ENCODE measurements around the gene PSENEN. TPM values are rescaled to one million over a fixed set of nuclear protein-coding genes. Genes with fewer than 3 reads are reported as not detected.

Gene PSENEN
- total and polyA plus RNA-seq, 2 experiments from 2014 or later, result 20.6 to 175 TPM

- Histone ChIP-seq H3F3A (replicated peaks; ENCODE audit: low read depth) (peaks cover 3% of the 10 kb centered on the region; the same call in 1 of the 2 replicates), H3K4me2 (no peak overlapping the region), H3K9me2 (ENCODE audit: insufficient read depth) (no peaks in the 10 kb centered on the region), H3K4me3 (no peak overlapping the region), H3K79me2 (replicated peaks; ENCODE audit: insufficient read depth) (peaks cover 21% of the 10 kb centered on the region), H3K27ac (ENCODE audit: low read depth) (no peak overlapping the region), H3K36me3 (ENCODE audit: insufficient read depth) (peaks cover 23% of the 10 kb centered on the region; the same call in 1 of the 2 replicates), H4K20me1 (replicated peaks; ENCODE audit: insufficient read depth) (peaks cover 11% of the 10 kb centered on the region), H2AFZ (no peak overlapping the region), H3K27me3 (ENCODE audit: insufficient read depth) (no peaks in the 10 kb centered on the region), H3K4me1 (ENCODE audit: insufficient read depth) (peaks cover 9% of the 10 kb centered on the region)
- peaks cover 24% of the 10 kb centered on the region for H3K27me3 Mint-ChIP-seq (ENCODE audit: insufficient read depth, low read depth, poor library complexity)
- ATAC-seq, result no peak
- no peak for DNase-seq (ENCODE audit: low spot score)
- 0 out of 2 replicates have a peak overlapping the region, but pooled peaks have one; percentile 18 for H3K27ac Mint-ChIP-seq
- H3K4me3 Mint-ChIP-seq, result no peak overlapping the region
- H3K9me3 Mint-ChIP-seq, result no peaks in the 10 kb centered on the region; the same call in 2 of the 3 replicates
- peaks cover 9% of the 10 kb centered on the region for H3K4me1 Mint-ChIP-seq
- peaks cover 57% of the 10 kb centered on the region for H3K36me3 Mint-ChIP-seq (ENCODE audit: low read depth)
- TF ChIP-seq, protein P1, sequence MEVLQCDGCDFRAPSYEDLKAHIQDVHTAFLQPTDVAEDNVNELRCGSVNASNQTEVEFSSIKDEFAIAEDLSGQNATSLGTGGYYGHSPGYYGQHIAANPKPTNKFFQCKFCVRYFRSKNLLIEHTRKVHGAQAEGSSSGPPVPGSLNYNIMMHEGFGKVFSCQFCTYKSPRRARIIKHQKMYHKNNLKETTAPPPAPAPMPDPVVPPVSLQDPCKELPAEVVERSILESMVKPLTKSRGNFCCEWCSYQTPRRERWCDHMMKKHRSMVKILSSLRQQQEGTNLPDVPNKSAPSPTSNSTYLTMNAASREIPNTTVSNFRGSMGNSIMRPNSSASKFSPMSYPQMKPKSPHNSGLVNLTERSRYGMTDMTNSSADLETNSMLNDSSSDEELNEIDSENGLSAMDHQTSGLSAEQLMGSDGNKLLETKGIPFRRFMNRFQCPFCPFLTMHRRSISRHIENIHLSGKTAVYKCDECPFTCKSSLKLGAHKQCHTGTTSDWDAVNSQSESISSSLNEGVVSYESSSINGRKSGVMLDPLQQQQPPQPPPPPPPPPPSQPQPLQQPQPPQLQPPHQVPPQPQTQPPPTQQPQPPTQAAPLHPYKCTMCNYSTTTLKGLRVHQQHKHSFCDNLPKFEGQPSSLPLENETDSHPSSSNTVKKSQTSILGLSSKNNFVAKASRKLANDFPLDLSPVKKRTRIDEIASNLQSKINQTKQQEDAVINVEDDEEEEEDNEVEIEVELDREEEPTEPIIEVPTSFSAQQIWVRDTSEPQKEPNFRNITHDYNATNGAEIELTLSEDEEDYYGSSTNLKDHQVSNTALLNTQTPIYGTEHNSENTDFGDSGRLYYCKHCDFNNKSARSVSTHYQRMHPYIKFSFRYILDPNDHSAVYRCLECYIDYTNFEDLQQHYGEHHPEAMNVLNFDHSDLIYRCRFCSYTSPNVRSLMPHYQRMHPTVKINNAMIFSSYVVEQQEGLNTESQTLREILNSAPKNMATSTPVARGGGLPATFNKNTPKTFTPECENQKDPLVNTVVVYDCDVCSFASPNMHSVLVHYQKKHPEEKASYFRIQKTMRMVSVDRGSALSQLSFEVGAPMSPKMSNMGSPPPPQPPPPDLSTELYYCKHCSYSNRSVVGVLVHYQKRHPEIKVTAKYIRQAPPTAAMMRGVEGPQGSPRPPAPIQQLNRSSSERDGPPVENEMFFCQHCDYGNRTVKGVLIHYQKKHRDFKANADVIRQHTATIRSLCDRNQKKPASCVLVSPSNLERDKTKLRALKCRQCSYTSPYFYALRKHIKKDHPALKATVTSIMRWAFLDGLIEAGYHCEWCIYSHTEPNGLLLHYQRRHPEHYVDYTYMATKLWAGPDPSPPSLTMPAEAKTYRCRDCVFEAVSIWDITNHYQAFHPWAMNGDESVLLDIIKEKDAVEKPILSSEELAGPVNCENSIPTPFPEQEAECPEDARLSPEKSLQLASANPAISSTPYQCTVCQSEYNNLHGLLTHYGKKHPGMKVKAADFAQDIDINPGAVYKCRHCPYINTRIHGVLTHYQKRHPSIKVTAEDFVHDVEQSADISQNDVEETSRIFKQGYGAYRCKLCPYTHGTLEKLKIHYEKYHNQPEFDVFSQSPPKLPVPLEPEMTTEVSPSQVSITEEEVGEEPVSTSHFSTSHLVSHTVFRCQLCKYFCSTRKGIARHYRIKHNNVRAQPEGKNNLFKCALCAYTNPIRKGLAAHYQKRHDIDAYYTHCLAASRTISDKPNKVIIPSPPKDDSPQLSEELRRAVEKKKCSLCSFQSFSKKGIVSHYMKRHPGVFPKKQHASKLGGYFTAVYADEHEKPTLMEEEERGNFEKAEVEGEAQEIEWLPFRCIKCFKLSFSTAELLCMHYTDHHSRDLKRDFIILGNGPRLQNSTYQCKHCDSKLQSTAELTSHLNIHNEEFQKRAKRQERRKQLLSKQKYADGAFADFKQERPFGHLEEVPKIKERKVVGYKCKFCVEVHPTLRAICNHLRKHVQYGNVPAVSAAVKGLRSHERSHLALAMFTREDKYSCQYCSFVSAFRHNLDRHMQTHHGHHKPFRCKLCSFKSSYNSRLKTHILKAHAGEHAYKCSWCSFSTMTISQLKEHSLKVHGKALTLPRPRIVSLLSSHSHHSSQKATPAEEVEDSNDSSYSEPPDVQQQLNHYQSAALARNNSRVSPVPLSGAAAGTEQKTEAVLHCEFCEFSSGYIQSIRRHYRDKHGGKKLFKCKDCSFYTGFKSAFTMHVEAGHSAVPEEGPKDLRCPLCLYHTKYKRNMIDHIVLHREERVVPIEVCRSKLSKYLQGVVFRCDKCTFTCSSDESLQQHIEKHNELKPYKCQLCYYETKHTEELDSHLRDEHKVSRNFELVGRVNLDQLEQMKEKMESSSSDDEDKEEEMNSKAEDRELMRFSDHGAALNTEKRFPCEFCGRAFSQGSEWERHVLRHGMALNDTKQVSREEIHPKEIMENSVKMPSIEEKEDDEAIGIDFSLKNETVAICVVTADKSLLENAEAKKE (CRISPR knock-in tag; IDR thresholded peaks at IDR 0.05), result no peak
- TF ChIP-seq JUNB (IDR thresholded peaks at IDR 0.05; ENCODE audit: unreplicated experiment) (no peak), ZNF331 (CRISPR knock-in tag; IDR thresholded peaks at IDR 0.05; ENCODE audit: low read depth) (no peak)
Measured at GRCh38 chr19:35721374-35721773, 24.1 kb upstream of the PSENEN start.

- no peaks in the 10 kb centered on the region; the same call in 2 of the 3 replicates for H3K9me3 Mint-ChIP-seq
- peaks cover 23% of the 10 kb centered on the region; the same call in 1 of the 2 replicates for H3K36me3 ChIP-seq (ENCODE audit: insufficient read depth)
- no peak overlapping the region for H3K27ac Mint-ChIP-seq
Measured at GRCh38 chr19:35722461-35722860, 23.0 kb upstream of the PSENEN start.

More at GRCh38 chr19:35722461-35722860, 23.0 kb upstream of the PSENEN start:
- H3K4me1 Mint-ChIP-seq, result peaks cover 9% of the 10 kb centered on the region
- Histone ChIP-seq H3K27ac (ENCODE audit: low read depth) (no peak overlapping the region), H3K27me3 (ENCODE audit: insufficient read depth) (no peaks in the 10 kb centered on the region), H3K4me1 (ENCODE audit: insufficient read depth) (peaks cover 9% of the 10 kb centered on the region), H3K4me3 (no peak overlapping the region), H3K4me2 (no peak overlapping the region), H3K79me2 (replicated peaks; ENCODE audit: insufficient read depth) (peaks cover 21% of the 10 kb centered on the region), H3K9me2 (ENCODE audit: insufficient read depth) (no peaks in the 10 kb centered on the region), H4K20me1 (replicated peaks; ENCODE audit: insufficient read depth) (peaks cover 11% of the 10 kb centered on the region), H3F3A (replicated peaks; ENCODE audit: low read depth) (no peaks in the 10 kb centered on the region), H2AFZ (no peak overlapping the region)
- no peak for ATAC-seq
- peaks cover 20% of the 10 kb centered on the region for H3K27me3 Mint-ChIP-seq (ENCODE audit: insufficient read depth, low read depth, poor library complexity)
- H3K4me3 Mint-ChIP-seq, result no peak overlapping the region
- DNase-seq (ENCODE audit: low spot score), result no peak
- TF ChIP-seq, protein P2, sequence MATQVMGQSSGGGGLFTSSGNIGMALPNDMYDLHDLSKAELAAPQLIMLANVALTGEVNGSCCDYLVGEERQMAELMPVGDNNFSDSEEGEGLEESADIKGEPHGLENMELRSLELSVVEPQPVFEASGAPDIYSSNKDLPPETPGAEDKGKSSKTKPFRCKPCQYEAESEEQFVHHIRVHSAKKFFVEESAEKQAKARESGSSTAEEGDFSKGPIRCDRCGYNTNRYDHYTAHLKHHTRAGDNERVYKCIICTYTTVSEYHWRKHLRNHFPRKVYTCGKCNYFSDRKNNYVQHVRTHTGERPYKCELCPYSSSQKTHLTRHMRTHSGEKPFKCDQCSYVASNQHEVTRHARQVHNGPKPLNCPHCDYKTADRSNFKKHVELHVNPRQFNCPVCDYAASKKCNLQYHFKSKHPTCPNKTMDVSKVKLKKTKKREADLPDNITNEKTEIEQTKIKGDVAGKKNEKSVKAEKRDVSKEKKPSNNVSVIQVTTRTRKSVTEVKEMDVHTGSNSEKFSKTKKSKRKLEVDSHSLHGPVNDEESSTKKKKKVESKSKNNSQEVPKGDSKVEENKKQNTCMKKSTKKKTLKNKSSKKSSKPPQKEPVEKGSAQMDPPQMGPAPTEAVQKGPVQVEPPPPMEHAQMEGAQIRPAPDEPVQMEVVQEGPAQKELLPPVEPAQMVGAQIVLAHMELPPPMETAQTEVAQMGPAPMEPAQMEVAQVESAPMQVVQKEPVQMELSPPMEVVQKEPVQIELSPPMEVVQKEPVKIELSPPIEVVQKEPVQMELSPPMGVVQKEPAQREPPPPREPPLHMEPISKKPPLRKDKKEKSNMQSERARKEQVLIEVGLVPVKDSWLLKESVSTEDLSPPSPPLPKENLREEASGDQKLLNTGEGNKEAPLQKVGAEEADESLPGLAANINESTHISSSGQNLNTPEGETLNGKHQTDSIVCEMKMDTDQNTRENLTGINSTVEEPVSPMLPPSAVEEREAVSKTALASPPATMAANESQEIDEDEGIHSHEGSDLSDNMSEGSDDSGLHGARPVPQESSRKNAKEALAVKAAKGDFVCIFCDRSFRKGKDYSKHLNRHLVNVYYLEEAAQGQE (IDR thresholded peaks at IDR 0.05; ENCODE audit: unreplicated experiment), result no peak
- TF ChIP-seq ZNF114 (CRISPR knock-in tag; IDR thresholded peaks at IDR 0.05), result no peak
- TF ChIP-seq CREB1 (CRISPR knock-in tag; IDR thresholded peaks at IDR 0.05; ENCODE audit: low read depth), result no peak
- no peak for TF ChIP-seq CTCF (conservative IDR thresholded peaks at IDR 0.05; ENCODE audit: low read depth in 2 of 2)
- no peak for TF ChIP-seq EZH2 (IDR thresholded peaks at IDR 0.05; ENCODE audit: low read depth, unreplicated experiment)
- H3K36me3 Mint-ChIP-seq (ENCODE audit: low read depth), result peaks cover 64% of the 10 kb centered on the region

All from GM23338 (cell line).